ENCODE results near the gene APOB. TPM values are rescaled to one million over a fixed set of nuclear protein-coding genes. Genes with fewer than 3 reads are reported as not detected.

APOB gene
- total RNA-seq, 1 donor from 2014 or later: under 0.01 TPM

DNA sequence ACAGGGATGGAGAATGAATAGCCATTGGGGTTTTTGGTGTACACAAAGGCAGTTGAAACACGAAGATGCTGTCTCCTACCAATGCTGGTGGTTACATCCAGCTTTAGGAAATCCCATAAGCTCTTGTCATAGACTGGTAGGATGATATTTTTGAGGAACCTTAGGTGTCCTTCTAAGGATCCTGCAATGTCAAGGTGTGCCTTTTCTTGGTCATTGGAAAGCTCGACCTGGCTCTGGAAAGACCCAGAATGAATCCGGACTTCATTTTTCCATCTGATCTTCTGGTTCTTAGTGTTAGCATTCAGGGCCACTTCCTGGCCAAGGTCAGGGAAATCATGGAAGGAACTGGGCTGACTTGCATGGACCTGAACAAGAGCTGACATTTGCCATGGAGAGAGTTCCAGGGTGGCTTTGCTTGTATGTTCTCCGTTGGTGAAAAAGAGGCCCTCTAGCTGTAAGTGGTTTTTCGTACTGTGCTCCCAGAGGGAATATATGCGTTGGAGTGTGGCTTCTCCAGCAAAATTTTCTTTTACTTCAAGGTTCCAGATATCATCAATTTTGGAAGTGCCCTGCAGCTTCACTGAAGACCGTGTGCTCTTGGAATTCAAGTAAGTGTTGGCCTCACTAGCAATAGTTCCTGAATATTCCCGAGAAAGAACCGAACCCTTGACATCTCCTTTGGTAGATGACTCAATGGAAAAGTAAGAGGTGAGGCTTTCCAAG, 38.0 kb downstream of the APOB start:
- no peak for DNase-seq (ENCODE audit: low read depth in 2 of 2)

- no peak for DNase-seq (ENCODE audit: low read depth in 2 of 2)
Observed at GRCh38 chr2:21005111-21005699, 38.7 kb downstream of the APOB start.

- DNase-seq (ENCODE audit: low read depth in 2 of 2): no peak
Observed at GRCh38 chr2:21004181-21004572, 39.7 kb downstream of the APOB start.

GRCh38 chr2:21003572-21004180, 40.2 kb downstream of the APOB start:
- no peak for DNase-seq (ENCODE audit: low read depth in 2 of 2)

DNA sequence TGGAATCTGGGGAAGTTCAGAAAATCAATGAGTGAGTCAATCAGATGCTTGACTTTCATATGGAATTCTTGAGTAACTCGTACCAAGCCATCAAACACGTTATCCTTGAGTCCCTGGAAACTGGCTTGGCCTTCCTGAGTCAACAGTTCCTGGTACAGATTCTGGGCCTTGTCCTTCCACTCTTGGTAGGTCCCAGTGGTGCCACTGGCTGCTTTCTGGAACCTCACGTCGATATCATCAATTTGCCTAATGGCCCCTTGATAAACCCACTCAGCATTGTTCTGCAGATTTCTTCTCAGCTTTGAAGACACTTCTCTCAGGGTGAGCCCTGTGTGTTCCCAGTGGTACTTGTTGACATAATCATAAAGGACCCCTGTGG, 41.1 kb downstream of the APOB start:
- DNase-seq (ENCODE audit: low read depth in 2 of 2): no peak

DNA sequence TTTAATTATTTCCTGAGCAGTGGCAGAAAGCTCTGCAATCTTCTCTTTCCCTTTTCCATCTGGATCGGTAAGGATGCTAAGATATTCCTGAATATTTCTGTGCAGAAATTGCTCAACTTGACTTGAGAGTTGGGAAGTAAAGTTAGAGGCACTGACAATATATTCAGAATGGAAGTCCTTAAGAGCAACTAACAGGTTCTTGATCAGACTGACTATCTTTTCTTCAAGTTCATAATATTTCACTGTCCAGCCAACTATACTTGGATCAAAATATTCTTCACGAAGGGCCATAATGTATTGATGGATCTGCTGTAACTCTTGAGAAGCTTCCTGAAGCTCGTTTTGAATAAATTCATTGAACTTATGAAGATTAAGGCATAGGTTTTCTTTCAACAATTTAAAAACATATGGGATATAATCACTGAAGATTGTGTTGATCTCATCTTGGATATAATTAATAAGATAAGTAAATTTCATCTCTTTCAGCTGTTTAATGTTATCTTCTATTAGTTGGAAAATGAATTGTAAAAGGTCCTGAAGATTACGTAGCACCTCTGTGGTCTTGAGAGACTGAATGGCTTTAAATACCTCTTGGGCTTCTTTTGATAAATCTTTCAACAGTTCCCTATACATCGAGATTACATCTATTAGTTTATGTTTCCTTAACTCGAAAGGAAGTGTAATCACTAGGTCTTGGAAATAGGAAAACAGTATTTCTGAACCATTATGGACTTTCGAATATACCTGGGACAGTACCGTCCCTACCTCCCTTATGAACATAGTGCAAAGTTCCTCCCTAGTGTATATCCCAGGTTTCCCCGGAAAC, 41.7 kb downstream of the APOB start:
- DNase-seq (ENCODE audit: low read depth in 2 of 2): no peak

DNA sequence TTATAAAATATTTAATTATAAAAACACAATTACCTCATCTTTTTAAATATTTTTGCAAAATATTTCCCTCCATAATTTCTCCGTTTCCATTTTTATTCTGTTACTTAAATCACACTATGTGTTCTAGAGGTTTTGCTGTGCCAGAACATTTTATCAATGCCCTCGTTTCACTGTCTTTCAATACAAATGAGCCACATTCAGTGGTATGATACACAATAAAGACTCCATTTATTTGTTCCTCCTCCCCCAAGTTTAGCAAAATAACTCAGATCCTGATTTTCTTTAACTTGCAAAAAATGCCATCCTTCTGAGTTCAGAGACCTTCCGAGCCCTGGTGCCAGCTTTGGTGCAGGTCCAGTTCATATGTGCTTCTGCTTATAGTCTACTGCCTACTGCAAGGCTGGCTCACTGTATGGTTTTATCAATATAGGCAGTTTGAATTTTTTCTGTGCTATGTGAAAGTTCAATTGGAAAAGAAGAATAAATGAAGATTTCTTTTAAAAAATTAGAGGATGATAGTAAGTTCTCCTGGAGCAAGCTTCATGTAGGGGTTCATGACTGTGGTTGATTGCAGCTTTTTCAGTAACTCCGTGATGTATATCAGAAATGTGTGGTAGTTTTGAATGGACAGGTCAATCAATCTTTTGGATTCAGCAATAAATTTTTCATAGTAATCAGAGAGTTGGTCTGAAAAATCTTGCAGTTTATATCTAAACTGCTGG, 42.5 kb downstream of the APOB start:
- DNase-seq (ENCODE audit: low read depth in 2 of 2): no peak

GRCh38 chr2:20999906-21000645, 43.8 kb downstream of the APOB start:
- DNase-seq (ENCODE audit: low read depth in 2 of 2): no peak

GRCh38 chr2:20998972-20999905, 44.6 kb downstream of the APOB start:
- no peak for DNase-seq (ENCODE audit: low read depth in 2 of 2)

DNA sequence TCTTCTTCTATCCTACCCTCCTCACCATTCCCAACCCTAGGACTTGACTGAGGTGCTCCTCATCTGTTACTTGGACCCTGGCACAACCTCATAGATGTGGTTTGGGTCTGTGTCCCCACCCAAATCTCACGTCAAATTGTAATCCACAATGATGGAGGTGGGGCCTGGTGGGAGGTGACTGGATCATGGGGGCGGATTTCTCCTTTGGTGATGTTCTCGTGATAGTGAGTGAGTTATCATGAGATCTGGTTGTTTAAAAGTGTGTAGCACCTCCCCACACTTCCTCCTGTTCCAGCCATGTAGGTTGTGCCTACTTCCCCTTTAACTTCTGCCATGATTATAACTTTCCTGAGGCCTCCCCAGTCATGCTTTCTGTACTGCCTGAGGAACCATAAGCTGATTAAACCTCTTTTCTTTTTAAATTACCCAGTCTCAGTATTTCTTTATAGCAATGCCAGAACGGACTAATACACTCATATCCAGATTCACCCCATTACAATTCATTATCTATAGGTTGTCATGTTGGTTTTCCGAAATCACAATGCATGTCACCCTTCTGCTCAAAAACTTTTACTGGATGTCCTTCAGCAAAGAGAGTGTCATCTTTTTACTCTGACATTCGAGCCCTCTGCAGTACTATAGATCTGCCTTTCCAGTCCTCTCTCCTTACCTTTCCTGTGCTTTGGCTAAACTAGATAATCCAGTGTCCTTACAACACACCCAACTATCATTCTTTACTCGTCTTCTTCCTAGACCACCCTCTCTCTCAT, 45.7 kb downstream of the APOB start:
- DNase-seq (ENCODE audit: low read depth in 2 of 2): no peak

GRCh38 chr2:20994130-20994529, 49.7 kb downstream of the APOB start:
- no peak for DNase-seq (ENCODE audit: low read depth in 2 of 2)

DNA sequence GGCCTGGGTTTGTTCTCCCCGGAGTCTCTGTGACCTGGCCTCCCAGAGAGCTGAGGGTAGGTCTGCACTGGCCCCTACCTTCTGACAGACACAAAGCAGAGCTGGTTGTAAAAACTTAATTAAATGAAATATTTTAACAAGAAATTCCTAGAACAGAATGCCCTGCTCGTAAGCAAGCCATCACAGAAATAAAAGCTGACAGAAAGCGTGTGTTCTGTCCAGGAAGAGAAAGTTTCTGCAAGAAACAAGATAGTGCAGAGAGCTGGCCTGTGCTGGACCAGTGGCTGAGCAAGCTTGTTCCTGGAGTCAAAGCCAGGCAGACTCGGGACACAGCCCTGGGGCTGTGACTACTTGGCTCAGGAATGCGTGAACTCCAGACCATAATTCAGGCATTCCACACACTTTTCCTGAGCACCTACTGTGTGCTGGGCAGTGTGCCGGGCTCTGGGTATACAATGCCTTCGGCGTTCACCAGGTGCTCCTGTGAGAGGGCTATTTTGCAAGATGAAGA, 51.6 kb downstream of the APOB start:
- no peak for DNase-seq (ENCODE audit: low read depth in 2 of 2)

- DNase-seq (ENCODE audit: low read depth in 2 of 2): no peak
Observed at GRCh38 chr2:20990442-20991430, 53.1 kb downstream of the APOB start.

- no peak for DNase-seq (ENCODE audit: low read depth in 2 of 2)
Observed at GRCh38 chr2:20989404-20989803, 54.5 kb downstream of the APOB start.

DNA sequence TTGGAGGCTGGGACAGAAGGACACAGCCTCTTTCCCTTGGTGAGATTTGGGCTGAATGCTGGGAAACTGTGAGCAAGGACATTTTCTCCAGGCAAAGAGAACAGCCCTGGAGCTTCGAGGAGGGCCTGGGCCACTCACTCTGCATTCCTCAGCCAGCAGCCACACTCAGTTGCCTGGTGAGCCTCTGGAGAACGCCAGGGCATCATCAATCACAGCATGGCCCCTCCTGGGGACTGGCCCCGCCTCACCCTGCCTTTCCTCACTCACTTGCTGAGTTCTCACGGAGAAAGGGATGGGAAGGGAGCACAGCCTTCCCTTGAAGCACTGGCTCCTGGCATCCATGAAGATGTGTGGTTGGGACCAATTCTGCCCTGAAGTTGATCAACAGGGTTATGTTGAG, 55.0 kb downstream of the APOB start:
- no peak for DNase-seq (ENCODE audit: low read depth in 2 of 2)

GRCh38 chr2:20986024-20986939, 57.6 kb downstream of the APOB start:
- no peak for DNase-seq (ENCODE audit: low read depth in 2 of 2)

Measured in lung microvascular endothelial cell (primary cell).